Suprapubic skin (tissue), 4 donors: ENCODE data around the gene HSPA1B.

Experiments
- POLR2A ChIP-seq, 2 donors: fragments of 450-650 bp; IDR thresholded peaks; one replicate each; pipeline ENCODE4 v1.6.1; 2017; ENCODE audit warnings: antibody characterized with exemption in 2 of 2, mild to moderate bottlenecking in 2 of 2, moderate library complexity in 2 of 2
- POLR2AphosphoS5 ChIP-seq, 3 donors: sonication (generic); formaldehyde crosslinking; IDR thresholded peaks; one replicate each; pipeline ENCODE4 v1.6.1; 2017; ENCODE audit warnings: antibody characterized with exemption in 3 of 3
- TF ChIP-seq, protein P1 (sequence below), 2 donors: fragments of 200-600 bp in 1 of 2; fragments of 450-650 bp in 1 of 2; sonication (generic) in 1 of 2; IDR thresholded peaks; one replicate each; pipeline ENCODE4 v1.5.1; 2016 to 2019; ENCODE audit warnings: antibody characterized with exemption in 2 of 2, mild to moderate bottlenecking in 1 of 2, moderate library complexity in 1 of 2

DNA sequence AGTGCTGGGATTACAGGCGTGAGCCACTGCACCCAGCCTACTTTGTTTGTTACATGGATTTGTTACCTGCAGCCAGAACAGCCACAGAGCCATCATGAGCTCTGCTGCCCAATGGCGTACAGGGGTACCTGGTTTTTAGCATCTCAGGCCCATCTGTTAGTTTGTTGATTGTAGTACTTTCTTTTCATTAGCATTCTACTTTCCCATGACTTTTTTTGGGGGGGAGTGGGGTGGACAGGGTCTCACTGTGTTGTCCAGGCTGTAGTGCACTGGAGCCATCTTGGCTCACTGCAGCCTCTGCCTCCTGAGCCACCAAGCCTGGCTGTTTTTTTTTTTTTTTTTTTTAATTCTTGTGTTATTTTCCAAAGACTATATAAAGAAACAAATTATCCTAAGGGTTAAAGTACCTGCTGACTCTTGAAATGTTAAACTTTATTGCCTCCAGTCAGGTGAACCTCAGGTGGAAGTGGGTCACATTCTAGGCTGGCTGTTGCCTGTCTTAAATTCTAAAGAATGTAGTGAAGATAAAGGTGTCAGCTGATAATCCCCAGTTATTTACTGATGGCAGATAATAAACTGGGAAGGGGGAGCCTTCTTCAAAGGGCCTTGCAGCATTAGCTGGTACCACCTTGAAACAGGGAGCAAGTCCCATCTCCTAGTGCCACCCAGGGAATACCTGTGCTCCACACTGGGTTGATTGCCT, 19.9 kb downstream of the HSPA1B start:
- no peak for TF ChIP-seq POLR2A (IDR thresholded peaks at IDR 0.05)
- TF ChIP-seq, protein P1, sequence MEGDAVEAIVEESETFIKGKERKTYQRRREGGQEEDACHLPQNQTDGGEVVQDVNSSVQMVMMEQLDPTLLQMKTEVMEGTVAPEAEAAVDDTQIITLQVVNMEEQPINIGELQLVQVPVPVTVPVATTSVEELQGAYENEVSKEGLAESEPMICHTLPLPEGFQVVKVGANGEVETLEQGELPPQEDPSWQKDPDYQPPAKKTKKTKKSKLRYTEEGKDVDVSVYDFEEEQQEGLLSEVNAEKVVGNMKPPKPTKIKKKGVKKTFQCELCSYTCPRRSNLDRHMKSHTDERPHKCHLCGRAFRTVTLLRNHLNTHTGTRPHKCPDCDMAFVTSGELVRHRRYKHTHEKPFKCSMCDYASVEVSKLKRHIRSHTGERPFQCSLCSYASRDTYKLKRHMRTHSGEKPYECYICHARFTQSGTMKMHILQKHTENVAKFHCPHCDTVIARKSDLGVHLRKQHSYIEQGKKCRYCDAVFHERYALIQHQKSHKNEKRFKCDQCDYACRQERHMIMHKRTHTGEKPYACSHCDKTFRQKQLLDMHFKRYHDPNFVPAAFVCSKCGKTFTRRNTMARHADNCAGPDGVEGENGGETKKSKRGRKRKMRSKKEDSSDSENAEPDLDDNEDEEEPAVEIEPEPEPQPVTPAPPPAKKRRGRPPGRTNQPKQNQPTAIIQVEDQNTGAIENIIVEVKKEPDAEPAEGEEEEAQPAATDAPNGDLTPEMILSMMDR (IDR thresholded peaks at IDR 0.05): no peak
- TF ChIP-seq POLR2AphosphoS5 (IDR thresholded peaks at IDR 0.05): no peak
